ENCODE results near the gene ELAVL2. TPM values are rescaled to one million over a fixed set of nuclear protein-coding genes. Genes with fewer than 3 reads are reported as not detected.

The ELAVL2 gene
- total RNA-seq, 1 experiment from 2014 or later, result 35.9 TPM

GRCh38 chr9:23665635-23666034 is 160.4 kb downstream of the ELAVL2 start (continued):
- no peak for TF ChIP-seq ZNF425 (CRISPR knock-in tag; conservative IDR thresholded peaks at IDR 0.05)
- no peak for TF ChIP-seq MLX (CRISPR knock-in tag; IDR thresholded peaks at IDR 0.05)
- TF ChIP-seq RORB (CRISPR knock-in tag; IDR thresholded peaks at IDR 0.05), result no peak
- no peak for TF ChIP-seq ZBTB21 (CRISPR knock-in tag; IDR thresholded peaks at IDR 0.05; ENCODE audit: borderline replicate concordance)
- TF ChIP-seq FOXP4 (CRISPR knock-in tag; IDR thresholded peaks at IDR 0.05), result no peak
- no peak for TF ChIP-seq JUN (CRISPR knock-in tag; IDR thresholded peaks at IDR 0.05)
- TF ChIP-seq FOXK1 (CRISPR knock-in tag; IDR thresholded peaks at IDR 0.05), result no peak
- TF ChIP-seq ZNF121 (CRISPR knock-in tag; IDR thresholded peaks at IDR 0.05), result no peak
- no peak for TF ChIP-seq ZMAT4 (CRISPR knock-in tag; IDR thresholded peaks at IDR 0.05)
- TF ChIP-seq ZNF317 (CRISPR knock-in tag; IDR thresholded peaks at IDR 0.05; ENCODE audit: borderline replicate concordance, low read depth), result no peak

GRCh38 chr9:23665051-23665450 is 161.0 kb downstream of the ELAVL2 start:
- TF ChIP-seq SMAD4 (CRISPR knock-in tag; IDR thresholded peaks at IDR 0.05) (no peak), HMGA2 (CRISPR knock-in tag; IDR thresholded peaks at IDR 0.05) (no peak), SMAD3 (CRISPR knock-in tag; IDR thresholded peaks at IDR 0.05; ENCODE audit: borderline replicate concordance) (no peak), USF2 (CRISPR knock-in tag; IDR thresholded peaks at IDR 0.05) (no peak), GABPB1 (CRISPR knock-in tag; IDR thresholded peaks at IDR 0.05) (no peak), JAZF1 (CRISPR knock-in tag; IDR thresholded peaks at IDR 0.05) (no peak), E2F5 (CRISPR knock-in tag; IDR thresholded peaks at IDR 0.05) (no peak), CDX4 (CRISPR knock-in tag; IDR thresholded peaks at IDR 0.05; ENCODE audit: borderline replicate concordance) (no peak), MAX (CRISPR knock-in tag; IDR thresholded peaks at IDR 0.05) (no peak), CTCF (IDR thresholded peaks at IDR 0.05) (no peak), ERG (CRISPR knock-in tag; IDR thresholded peaks at IDR 0.05) (no peak), NFATC4 (CRISPR knock-in tag; IDR thresholded peaks at IDR 0.05) (no peak), NR1H2 (CRISPR knock-in tag; IDR thresholded peaks at IDR 0.05) (no peak)
- H3K36me3 Mint-ChIP-seq, result peaks cover 84% of the 10 kb centered on the region
- H3K4me1 Mint-ChIP-seq, result peaks cover 13% of the 10 kb centered on the region
- H3K4me3 Mint-ChIP-seq, result no peak overlapping the region
- H3K27me3 Mint-ChIP-seq (ENCODE audit: low read depth), result no peaks in the 10 kb centered on the region
- ChIA-PET CTCF (no interaction called here), POLR2A (no interaction called here)
- DNase-seq (ENCODE audit: low spot score), result no peak
- ATAC-seq, result no peak
- peak overlapping the region; percentile 34 for H3K27ac Mint-ChIP-seq
- H3K9me3 Mint-ChIP-seq, result no peaks in the 10 kb centered on the region
